ENCODE measurements around the gene TBC1D22A. TPM values are rescaled to one million over a fixed set of nuclear protein-coding genes. Genes with fewer than 3 reads are reported as not detected.

The TBC1D22A gene
- total RNA-seq, 3 donors from 2014 or later, result 35.6 to 51.9 (median 41.8) TPM

DNA sequence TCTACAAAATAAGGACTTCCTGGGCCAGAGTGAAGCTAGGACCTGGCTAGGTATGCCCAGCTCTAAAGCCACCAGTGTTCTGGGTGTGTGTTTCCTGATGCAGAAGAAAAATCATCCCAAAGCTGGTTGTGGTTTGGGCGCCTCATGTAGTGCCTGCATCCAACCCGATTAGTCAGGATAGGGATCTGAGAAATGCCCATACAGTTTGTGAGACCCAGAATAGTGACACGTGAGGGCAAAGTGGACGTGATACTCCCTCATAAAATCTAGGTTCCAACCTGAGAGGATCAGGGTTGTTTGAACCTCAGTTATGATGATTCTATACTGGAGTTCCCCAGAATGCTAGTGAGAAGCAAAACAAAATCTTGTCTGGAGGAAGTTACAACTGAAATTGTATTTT is 238.4 kb downstream of the TBC1D22A start:
- ATAC-seq (no peak), DNase-seq (no peak)
- H3K9me3 ChIP-seq, result no peaks in the 10 kb centered on the region
- TF ChIP-seq, protein P1, sequence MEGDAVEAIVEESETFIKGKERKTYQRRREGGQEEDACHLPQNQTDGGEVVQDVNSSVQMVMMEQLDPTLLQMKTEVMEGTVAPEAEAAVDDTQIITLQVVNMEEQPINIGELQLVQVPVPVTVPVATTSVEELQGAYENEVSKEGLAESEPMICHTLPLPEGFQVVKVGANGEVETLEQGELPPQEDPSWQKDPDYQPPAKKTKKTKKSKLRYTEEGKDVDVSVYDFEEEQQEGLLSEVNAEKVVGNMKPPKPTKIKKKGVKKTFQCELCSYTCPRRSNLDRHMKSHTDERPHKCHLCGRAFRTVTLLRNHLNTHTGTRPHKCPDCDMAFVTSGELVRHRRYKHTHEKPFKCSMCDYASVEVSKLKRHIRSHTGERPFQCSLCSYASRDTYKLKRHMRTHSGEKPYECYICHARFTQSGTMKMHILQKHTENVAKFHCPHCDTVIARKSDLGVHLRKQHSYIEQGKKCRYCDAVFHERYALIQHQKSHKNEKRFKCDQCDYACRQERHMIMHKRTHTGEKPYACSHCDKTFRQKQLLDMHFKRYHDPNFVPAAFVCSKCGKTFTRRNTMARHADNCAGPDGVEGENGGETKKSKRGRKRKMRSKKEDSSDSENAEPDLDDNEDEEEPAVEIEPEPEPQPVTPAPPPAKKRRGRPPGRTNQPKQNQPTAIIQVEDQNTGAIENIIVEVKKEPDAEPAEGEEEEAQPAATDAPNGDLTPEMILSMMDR (IDR thresholded peaks at IDR 0.05), result no peak
- H3K36me3 ChIP-seq (ENCODE audit: low read depth), result no peaks in the 10 kb centered on the region
- intact Hi-C loops (cut with DNase I, micrococcal nuclease), result no loop called here
- H3K4me1 ChIP-seq (ENCODE audit: low read depth), result no peaks in the 10 kb centered on the region
- no peak overlapping the region for H3K4me3 ChIP-seq

DNA sequence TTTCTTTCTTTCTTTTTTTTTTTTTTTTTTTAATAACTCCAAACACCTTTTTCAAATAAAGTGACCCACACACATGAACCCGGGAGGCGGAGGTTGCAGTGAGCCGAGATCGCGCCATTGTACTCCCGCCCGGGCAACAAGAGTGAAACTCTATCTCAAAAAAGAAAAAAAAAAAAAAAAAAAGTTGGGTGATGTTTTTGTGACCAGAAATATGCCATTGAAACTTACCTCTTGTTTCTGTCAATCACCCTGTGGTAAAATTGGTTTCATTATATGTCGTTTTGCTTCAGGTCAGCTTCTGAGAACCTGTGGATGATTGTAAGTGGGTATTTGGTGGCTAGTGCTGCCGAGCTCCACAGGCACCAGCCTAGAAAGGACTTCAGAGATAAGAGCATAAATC is 238.8 kb downstream of the TBC1D22A start:
- Histone ChIP-seq H3K4me3 (no peak overlapping the region), H3K9me3 (no peaks in the 10 kb centered on the region), H3K4me1 (ENCODE audit: low read depth) (no peaks in the 10 kb centered on the region), H3K36me3 (ENCODE audit: low read depth) (no peaks in the 10 kb centered on the region)
- TF ChIP-seq, protein P1 (IDR thresholded peaks at IDR 0.05), result no peak
- intact Hi-C loops (cut with DNase I, micrococcal nuclease), result no loop called here
- no peak for ATAC-seq
- no peak for DNase-seq

DNA sequence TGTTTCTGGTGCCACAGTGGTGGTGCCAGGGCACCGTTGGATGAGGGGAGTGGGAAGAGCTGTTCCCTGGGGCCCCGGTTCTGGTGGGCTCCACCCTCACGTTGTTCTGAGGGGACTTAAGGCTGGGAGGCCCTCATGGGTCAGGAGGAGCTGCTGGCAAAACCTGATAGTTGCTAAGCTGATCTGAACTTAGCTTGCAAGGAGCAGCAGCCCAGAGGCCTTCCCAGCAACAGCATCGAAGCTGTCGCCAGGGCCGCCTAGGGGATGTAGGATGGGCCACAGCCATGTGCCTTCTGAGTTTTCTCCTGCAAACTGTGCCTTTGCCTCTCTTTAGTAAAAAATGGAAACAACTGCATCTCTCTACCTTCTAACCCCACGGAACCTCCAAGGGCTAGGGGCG is 240.2 kb downstream of the TBC1D22A start:
- DNase-seq (no peak), ATAC-seq (no peak)
- Histone ChIP-seq H3K36me3 (ENCODE audit: low read depth) (no peaks in the 10 kb centered on the region), H3K4me1 (ENCODE audit: low read depth) (no peaks in the 10 kb centered on the region), H3K9me3 (no peaks in the 10 kb centered on the region), H3K4me3 (no peak overlapping the region)
- TF ChIP-seq, protein P1 (IDR thresholded peaks at IDR 0.05), result no peak
- intact Hi-C loops (cut with DNase I, micrococcal nuclease), result no loop called here

DNA sequence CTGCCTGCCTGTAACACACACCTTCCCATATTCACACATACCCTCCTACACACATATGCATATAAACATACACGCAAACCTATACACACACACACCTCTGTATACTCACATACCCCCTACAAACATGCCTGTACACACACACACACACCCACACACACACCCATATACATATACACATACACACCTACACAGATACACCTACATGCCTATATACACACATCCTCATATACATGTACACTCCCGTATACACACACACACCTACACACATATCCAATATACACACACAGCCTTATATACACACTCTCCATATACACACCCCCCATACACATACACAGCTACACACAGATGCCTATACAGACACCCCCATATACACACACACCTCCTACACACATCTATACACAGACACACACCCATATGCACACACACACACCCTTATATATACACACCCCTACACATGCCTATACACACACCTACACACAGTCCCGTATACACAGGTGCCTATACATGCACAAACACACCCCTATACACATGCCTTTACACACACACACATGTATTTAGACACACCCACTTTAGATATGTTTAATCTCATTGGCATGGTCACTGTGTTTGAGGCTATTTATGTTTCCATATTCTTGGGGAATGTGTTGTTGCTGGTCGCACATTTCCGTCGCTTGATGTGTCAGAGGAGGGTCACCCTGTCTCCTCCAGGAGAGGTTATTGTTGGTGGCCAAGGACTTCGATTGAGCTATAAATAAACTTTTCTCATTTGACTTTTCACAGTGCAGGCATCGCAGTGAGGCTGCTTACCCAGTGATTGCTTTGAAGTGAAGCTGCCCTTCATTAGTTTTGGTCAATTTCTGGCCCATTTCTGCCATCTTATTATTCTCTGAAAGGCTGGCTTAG is 243.3 kb downstream of the TBC1D22A start:
- peaks cover 12% of the 10 kb centered on the region for H3K4me1 ChIP-seq (ENCODE audit: low read depth)
- no peak overlapping the region for H3K4me3 ChIP-seq
- no peak for DNase-seq
- TF ChIP-seq, protein P1 (IDR thresholded peaks at IDR 0.05), result no peak
- H3K36me3 ChIP-seq (ENCODE audit: low read depth), result no peaks in the 10 kb centered on the region
- no peak for ATAC-seq
- no peaks in the 10 kb centered on the region for H3K9me3 ChIP-seq
- intact Hi-C loops (cut with DNase I, micrococcal nuclease), result no loop called here

DNA sequence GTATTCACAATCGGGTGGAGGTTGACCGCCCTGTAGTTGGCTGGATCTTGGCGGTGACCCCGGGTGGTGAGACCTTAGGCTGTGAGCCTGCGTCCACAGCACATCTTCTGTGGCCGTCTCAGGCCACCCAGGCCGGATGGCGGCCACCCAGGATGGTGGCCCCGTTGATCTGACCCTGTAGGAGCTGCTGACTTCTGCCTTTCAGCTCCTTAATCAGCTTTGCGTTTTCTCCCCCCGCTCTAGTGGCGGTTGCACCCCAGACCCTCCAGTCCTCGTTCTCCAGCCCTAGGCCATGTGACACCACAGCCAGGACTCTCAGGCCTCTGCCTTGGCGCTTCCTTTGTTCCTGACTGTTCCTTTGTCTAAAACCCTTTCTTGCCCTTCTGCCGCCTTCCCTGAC is 244.0 kb downstream of the TBC1D22A start:
- intact Hi-C loops (cut with DNase I, micrococcal nuclease), result no loop called here
- DNase-seq, result no peak

More for the DNA sequence above, 244.0 kb downstream of the TBC1D22A start:
- Histone ChIP-seq H3K4me3 (no peak overlapping the region), H3K36me3 (ENCODE audit: low read depth) (no peaks in the 10 kb centered on the region), H3K9me3 (no peaks in the 10 kb centered on the region), H3K4me1 (ENCODE audit: low read depth) (peaks cover 13% of the 10 kb centered on the region)
- ATAC-seq, result no peak
- TF ChIP-seq, protein P1 (IDR thresholded peaks at IDR 0.05), result no peak
